NCI-H460 (cell line): ENCODE measurements around the gene WDR4. TPM values are rescaled to one million over a fixed set of nuclear protein-coding genes. Genes with fewer than 3 reads are reported as not detected.
"Not testable (repeated sequence)": the region's sequence is repeated elsewhere in the genome, so short reads cannot be mapped to it uniquely, and the experiment has no call there.

Experiments used
- DNase-seq: peaks from one replicate; pipeline ENCODE4 v3.0.0-alpha.2; 2016; ENCODE audit warnings: low read depth; ENCODE audit errors: extremely low read depth
- total RNA-seq: library from RNA; depleted of rRNA; stranded (reverse); fragments of >200 nt; shearing (Covaris generic); gene quantifications from 2 replicates; pipeline ENCODE4 v1.2.3, GENCODE V29; 2014

The WDR4 gene
- total RNA-seq, 1 experiment from 2014 or later: 9.8 TPM

- DNase-seq: no peak
These were observed 24.9 kb downstream of the WDR4 start for GRCh38 chr21:42854246-42855010.

DNA sequence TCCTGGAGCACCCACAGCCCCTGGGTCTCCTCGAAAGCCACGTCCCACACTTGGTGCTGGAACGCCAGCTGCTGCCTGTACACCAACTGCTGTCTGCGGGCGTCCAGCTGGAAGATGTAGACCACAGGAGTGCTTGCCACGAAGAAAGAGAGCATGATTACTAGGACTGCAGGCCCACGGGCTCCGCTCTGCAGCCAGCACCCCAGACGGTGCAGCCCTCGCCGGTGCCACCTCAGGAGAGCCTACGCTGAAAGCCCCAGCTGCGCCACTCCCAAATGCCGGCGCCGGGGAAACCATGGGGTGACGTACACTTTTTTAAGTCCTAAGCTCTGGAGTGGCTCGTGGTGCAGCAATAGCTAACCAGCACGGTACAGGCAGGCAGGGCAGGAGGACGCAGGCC is 25.7 kb downstream of the WDR4 start:
- no peak for DNase-seq

- DNase-seq: no peak
These were observed 26.3 kb downstream of the WDR4 start for GRCh38 chr21:42852925-42853570.

GRCh38 chr21:42851812-42852665 is 27.3 kb downstream of the WDR4 start:
- DNase-seq: no peak

DNA sequence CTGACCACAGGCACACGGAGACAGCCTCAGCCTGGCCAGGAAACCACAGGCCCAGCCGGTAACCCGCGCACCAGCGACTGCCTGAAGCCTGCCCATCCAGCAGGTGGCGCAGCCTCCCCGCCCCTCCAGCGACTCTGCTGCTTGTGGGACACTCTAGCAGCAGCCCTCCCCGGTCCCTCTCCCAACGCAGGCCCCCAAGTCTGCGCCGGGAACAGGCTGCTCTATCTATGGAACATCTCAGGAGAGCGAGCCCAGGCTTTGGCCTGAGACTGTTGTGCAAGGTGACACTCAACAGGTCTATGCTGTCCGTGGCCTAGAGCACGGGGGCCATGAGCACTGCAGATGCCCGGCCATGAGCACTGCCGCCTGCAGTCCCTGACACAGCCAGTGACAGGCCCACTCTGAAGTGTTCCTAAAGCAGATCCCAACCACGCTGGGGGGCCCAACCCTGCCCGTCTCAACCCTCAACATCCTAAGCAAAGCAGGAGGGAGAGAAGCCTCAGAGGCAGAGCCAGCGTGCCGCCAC is 28.4 kb downstream of the WDR4 start:
- DNase-seq: no peak

GRCh38 chr21:42850463-42850862 is 28.9 kb downstream of the WDR4 start:
- DNase-seq: no peak

GRCh38 chr21:42849759-42850412 is 29.5 kb downstream of the WDR4 start:
- no peak for DNase-seq

GRCh38 chr21:42848932-42849758 is 30.2 kb downstream of the WDR4 start:
- no peak for DNase-seq

- DNase-seq: not testable (repeated sequence)
These were observed 31.0 kb downstream of the WDR4 start for GRCh38 chr21:42848144-42848931.

GRCh38 chr21:42847726-42848125 is 31.6 kb downstream of the WDR4 start:
- no peak for DNase-seq

- DNase-seq: no peak
These were observed 32.2 kb downstream of the WDR4 start for GRCh38 chr21:42847051-42847707.

DNA sequence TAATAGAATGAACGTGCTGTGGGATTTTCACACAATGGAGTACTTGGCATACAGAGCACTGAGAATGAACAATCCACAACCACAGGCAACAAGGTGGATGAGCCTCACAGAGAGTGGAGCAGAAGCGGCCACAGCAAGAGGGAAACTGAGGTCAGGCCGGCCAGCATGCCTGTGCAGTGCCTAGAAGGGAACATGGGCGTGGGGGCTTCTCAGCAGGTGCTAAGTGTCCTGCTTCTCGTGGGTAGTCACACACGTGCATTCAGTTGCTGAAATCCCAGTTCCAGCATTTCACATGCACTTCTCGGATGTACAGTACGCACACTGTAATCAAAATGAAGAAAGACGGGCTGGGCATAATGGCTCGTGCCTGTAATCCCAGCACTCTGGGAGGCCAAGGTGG is 33.1 kb downstream of the WDR4 start:
- no peak for DNase-seq

DNA sequence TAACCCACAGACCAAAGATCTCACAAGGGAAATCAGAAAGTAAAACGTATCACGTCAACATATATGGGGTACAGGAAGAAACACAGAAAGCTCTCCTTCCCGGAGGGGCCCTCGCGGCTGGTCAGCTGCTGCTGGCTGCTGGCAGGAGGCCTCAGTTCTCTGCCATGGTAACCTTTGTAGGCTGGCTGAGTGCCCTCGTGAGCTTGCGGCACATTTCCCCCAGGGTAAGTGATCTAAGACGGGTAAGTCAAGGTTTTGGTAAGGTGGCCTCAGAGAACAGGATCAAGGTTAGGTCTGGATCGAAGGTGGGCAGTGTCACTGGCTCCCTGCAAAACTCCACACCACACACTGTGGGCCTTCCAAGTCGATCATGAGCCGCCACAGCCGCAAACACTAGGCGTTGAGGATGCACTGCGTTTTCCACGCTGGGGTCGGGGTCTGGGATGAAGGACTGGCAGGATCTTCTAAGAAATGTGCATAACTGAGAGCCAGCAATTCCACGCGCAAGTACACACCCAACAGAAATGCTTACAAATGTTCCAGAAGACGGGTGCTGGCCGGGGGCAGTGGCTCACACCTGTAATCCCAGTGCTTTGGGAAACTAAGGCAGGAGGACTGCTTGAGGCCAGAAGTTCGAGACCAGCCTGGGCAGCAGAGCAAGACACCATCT is 33.9 kb downstream of the WDR4 start:
- no peak for DNase-seq

- no peak for DNase-seq
These were observed 34.8 kb downstream of the WDR4 start for GRCh38 chr21:42844411-42845113.

DNA sequence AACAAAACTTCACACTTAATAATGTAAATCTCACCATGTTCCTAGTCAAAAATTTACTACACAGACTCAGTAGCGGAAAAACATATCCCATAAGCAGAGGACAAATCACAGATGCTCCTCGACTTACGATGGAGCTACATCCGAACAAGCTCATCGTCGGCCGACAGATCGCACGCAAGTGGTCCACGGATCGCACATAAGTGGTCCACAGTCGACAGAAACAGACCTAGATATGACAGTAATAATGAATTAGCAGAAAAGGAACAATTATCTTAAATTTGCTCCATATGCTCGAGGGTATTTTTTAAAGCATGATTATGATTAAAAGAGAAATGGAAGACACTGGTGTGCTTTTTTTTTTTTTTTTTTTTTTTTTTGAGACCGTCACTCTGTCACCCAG is 36.3 kb downstream of the WDR4 start:
- no peak for DNase-seq

- DNase-seq: not testable (repeated sequence)
These were observed 37.3 kb downstream of the WDR4 start for GRCh38 chr21:42841916-42842655.
